Measurements from ENCODE around the gene UCK2. TPM values are rescaled to one million over a fixed set of nuclear protein-coding genes. Genes with fewer than 3 reads are reported as not detected.

Gene UCK2
- total and polyA plus RNA-seq, 5 donors = 6.9 to 11.3 (median 9.6) TPM

Other genes starting within 250 kb of the UCK2 start
- 100 to 1,000 TPM; 444 to 541 (median 465) TPM for gene MGST3, start 196.4 kb upstream of the UCK2 start, total RNA-seq
- gene MGST3, start 196.4 kb upstream of the UCK2 start, polyA plus RNA-seq = 805 TPM
- gene ALDH9A1, start 129.1 kb upstream of the UCK2 start, total RNA-seq = 10 to 100 TPM; 42.9 to 49.7 (median 45.7) TPM
- gene ALDH9A1, start 129.1 kb upstream of the UCK2 start, polyA plus RNA-seq = 34.5 TPM
- 10 to 100 TPM; 45.7 to 62.7 (median 55.6) TPM for gene TMCO1, start 58.7 kb upstream of the UCK2 start, total RNA-seq
- 54.9 TPM for gene TMCO1, start 58.7 kb upstream of the UCK2 start, polyA plus RNA-seq

Measured in right cardiac atrium (tissue), 5 donors.